ENCODE measurements around the gene CSNK1E.
A peak's percentile ranks its signal among the peaks of the same experiment; 100 is the strongest.

CSNK1E gene

GRCh38 chr22:38273135-38273826 lies 44.0 kb downstream of the CSNK1E start:
- DNase-seq (ENCODE audit: low spot score): no peak

GRCh38 chr22:38272373-38273134 lies 44.7 kb downstream of the CSNK1E start, which contains the start of gene TMEM184B:
Gene TMEM184B, minus strand, starts transcription at chr22:38273010. Its CDS starts 25,049 bp downstream, at chr22:38247961.
- peak; percentile 98 for DNase-seq (ENCODE audit: low spot score)

GRCh38 chr22:38271927-38272372 lies 45.3 kb downstream of the CSNK1E start:
- DNase-seq (ENCODE audit: low spot score): peak; percentile 45

GRCh38 chr22:38271101-38271500 lies 46.1 kb downstream of the CSNK1E start:
- no peak for DNase-seq (ENCODE audit: low spot score)

GRCh38 chr22:38270091-38270992 lies 46.9 kb downstream of the CSNK1E start:
- no peak for DNase-seq (ENCODE audit: low spot score)

GRCh38 chr22:38269466-38269865 lies 47.8 kb downstream of the CSNK1E start:
- DNase-seq (ENCODE audit: low spot score): no peak

GRCh38 chr22:38267086-38267485 lies 50.1 kb downstream of the CSNK1E start:
- DNase-seq (ENCODE audit: low spot score): no peak

- DNase-seq (ENCODE audit: low spot score): no peak
Measured at GRCh38 chr22:38266120-38266519, 51.1 kb downstream of the CSNK1E start.

- no peak for DNase-seq (ENCODE audit: low spot score)
Measured at GRCh38 chr22:38264322-38264843, 52.9 kb downstream of the CSNK1E start.

GRCh38 chr22:38262051-38262795 lies 55.0 kb downstream of the CSNK1E start:
- peak; percentile 80 for DNase-seq (ENCODE audit: low spot score)

GRCh38 chr22:38260761-38261681 lies 56.2 kb downstream of the CSNK1E start:
- DNase-seq (ENCODE audit: low spot score): no peak

- no peak for DNase-seq (ENCODE audit: low spot score)
Measured at GRCh38 chr22:38259370-38259769, 57.9 kb downstream of the CSNK1E start.

GRCh38 chr22:38258895-38259294 lies 58.3 kb downstream of the CSNK1E start:
- no peak for DNase-seq (ENCODE audit: low spot score)

- DNase-seq (ENCODE audit: low spot score): no peak
Measured at GRCh38 chr22:38257650-38258250, 59.5 kb downstream of the CSNK1E start.

- DNase-seq (ENCODE audit: low spot score): no peak
Measured at GRCh38 chr22:38257181-38257580, 60.1 kb downstream of the CSNK1E start.

- DNase-seq (ENCODE audit: low spot score): no peak
Measured at GRCh38 chr22:38255697-38256096, 61.5 kb downstream of the CSNK1E start.

- DNase-seq (ENCODE audit: low spot score): no peak
Measured at GRCh38 chr22:38251341-38251692, 65.9 kb downstream of the CSNK1E start.

GRCh38 chr22:38250643-38251340 lies 66.4 kb downstream of the CSNK1E start:
- DNase-seq (ENCODE audit: low spot score): no peak
